Left cardiac atrium (tissue), 4 donors: ENCODE measurements around the gene NEGR1. TPM values are rescaled to one million over a fixed set of nuclear protein-coding genes. Genes with fewer than 3 reads are reported as not detected.

Source experiments
- ATAC-seq, 2 donors: fragments of 200-7000 bp; cut with Tn5 transposase; one replicate each; pipeline ENCODE4 v1.9.1; 2020; ENCODE audit warnings: mild to moderate bottlenecking in 2 of 2, moderate library complexity in 2 of 2
- DNase-seq: peaks from one replicate; pipeline ENCODE4 v3.0.0-alpha.2; 2020
- intact Hi-C, 2 donors: fragments of 100-400 bp; cut with DNase I; formaldehyde crosslinking; loops; one replicate each; pipeline versions ENCODE4 v1.14.1 to v1.15.1; 2022 to 2023
- total RNA-seq, 2 donors: library from RNA; stranded (reverse); fragmentation: NEBNext Ultra II Directional; extraction: Animal tissue kit (Norgen Biotek cat#: 25700); gene quantifications; one replicate each; pipeline ENCODE4 v1.2.1, GENCODE V29; 2021
- donor health status: DM: no; HTN: yes; CAD: no.
- donor health status: DM: no; HTN: yes; CAD: no; lungs with severe emphysema.
- donor health status: DM: yes; HTN: yes; CAD: no.
- donor health status: Dilated cardiomyopathy.

The NEGR1 gene
- total RNA-seq, 2 donors from 2014 or later, result 18.8 to 22.4 TPM

- peak; percentile 52 to 76 for ATAC-seq
Measured at GRCh38 chr1:71638081-71638766, 644.1 kb downstream of the NEGR1 start.

DNA sequence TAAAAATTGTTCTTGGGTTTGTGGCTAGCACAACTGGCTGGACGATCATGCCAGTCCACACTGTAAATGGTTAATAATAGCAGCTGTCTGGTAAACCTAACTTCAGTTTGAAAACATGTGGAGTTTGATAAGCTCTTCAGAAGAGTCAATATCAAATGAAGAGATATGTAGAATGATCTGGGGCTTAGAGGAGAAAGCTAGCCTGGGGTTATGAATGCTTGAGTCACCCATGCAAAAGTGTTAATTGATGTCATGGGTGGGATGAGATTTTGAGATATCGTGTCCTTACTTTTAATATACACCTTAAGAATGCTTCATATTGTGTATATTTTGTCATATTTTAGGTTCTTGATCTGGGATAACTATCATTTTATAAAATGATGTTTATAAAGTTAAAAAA lies 646.8 kb downstream of the NEGR1 start:
- intact Hi-C loops, result no loop called here
- DNase-seq (no peak), ATAC-seq (no peak)

More at GRCh38 chr1:71638081-71638766, 644.1 kb downstream of the NEGR1 start:
- intact Hi-C loops, result no loop called here
- no peak for DNase-seq

GRCh38 chr1:71634159-71634558 lies 648.2 kb downstream of the NEGR1 start:
- no peak for ATAC-seq
- intact Hi-C loops, result no loop called here
- DNase-seq, result no peak

DNA sequence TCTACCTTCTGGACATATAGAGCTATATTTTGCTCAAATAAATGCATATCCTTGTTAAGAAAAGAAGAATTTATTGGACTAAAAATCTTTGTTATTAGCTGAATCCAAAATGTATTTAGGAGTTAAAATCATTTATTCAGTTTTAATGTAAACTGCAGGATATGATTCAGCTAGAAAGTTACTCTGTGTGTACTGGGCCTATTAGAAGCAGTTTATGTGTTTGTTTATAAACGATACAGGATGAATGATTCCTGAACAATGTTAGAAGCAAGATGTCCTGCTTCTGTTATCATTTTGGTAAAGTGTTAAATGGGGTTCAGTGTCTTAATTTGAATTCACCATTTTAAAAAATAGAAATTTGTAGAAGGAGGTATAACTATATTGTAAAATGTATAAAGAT lies 652.3 kb downstream of the NEGR1 start:
- no peak for ATAC-seq
- intact Hi-C loops, result no loop called here
- DNase-seq, result no peak

DNA sequence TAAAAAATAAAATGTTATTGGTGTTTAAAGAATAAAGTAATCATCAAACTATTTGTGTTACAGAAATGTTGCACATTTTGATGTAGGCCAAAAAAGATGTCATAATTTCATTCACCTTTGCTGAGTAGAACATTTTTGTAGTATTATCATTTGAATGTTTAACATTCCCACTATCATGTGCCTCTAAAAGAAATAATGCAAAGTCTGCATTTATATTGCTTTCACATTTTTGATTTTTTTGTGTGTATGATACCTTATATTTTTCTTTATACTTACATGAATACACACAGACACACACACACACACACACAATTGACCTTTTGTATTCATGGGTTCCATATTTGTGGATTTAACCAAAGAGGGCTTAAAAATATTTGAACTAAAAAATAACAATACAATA lies 657.3 kb downstream of the NEGR1 start:
- intact Hi-C loops, result no loop called here
- DNase-seq (no peak), ATAC-seq (no peak)

GRCh38 chr1:71623888-71624287 lies 658.5 kb downstream of the NEGR1 start:
- no peak for ATAC-seq
- no peak for DNase-seq
- intact Hi-C loops, result no loop called here

DNA sequence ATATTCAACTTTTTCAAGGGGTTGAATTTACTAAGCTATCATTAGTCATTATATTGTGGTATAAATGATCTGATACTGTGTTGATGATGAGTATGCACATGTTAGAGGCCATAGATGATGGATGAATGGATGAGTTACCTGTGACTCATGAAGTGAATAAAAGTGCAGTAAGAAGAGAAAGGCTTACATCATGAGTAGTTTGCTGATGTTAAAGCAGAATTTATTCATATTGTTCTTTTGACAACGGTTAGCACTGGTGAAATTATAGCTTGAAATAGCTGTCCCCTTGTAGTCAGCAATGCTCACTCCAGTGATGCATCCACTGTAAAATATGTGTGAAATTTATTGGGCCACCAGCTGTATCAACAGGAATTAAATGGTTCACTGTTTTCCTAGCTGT lies 660.6 kb downstream of the NEGR1 start:
- intact Hi-C loops, result no loop called here
- DNase-seq (no peak), ATAC-seq (no peak)

- ATAC-seq (no peak), DNase-seq (no peak)
- intact Hi-C loops, result no loop called here
Measured at GRCh38 chr1:71618766-71619530, 663.4 kb downstream of the NEGR1 start.

DNA sequence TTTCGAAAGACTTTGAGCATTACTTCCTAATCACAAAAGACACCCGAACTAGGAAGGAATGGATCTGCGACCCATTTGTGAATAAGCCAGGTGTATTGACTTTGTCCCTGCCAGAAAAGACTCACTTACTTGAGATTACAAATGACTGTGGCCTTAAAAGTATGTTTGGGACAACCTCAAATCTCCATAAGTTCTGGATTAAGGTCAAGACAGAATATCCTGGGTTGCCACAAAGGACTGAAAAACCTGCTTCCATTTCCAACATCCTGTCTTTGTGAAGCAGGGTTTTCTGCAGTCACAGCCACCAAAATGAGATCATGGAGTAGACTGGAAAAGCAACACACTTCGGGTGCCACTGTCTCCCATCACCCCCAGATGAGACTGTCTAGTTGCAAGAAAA lies 664.1 kb downstream of the NEGR1 start:
- ATAC-seq (no peak), DNase-seq (no peak)
- intact Hi-C loops, result no loop called here

- ATAC-seq (no peak), DNase-seq (no peak)
- intact Hi-C loops, result no loop called here
Measured at GRCh38 chr1:71610476-71610875, 671.9 kb downstream of the NEGR1 start.

- no peak for ATAC-seq
Measured at GRCh38 chr1:71603044-71603776, 679.1 kb downstream of the NEGR1 start.

GRCh38 chr1:71600023-71600422 lies 682.3 kb downstream of the NEGR1 start:
- DNase-seq (no peak), ATAC-seq (no peak)
- intact Hi-C loops, result no loop called here

More at GRCh38 chr1:71603044-71603776, 679.1 kb downstream of the NEGR1 start:
- no peak for DNase-seq
- intact Hi-C loops, result no loop called here

- intact Hi-C loops, result no loop called here
- ATAC-seq (no peak), DNase-seq (no peak)
Measured at GRCh38 chr1:71599306-71599705, 683.0 kb downstream of the NEGR1 start.

GRCh38 chr1:71593523-71593922 lies 688.8 kb downstream of the NEGR1 start:
- intact Hi-C loops, result no loop called here
- no peak for DNase-seq
- ATAC-seq, result no peak

DNA sequence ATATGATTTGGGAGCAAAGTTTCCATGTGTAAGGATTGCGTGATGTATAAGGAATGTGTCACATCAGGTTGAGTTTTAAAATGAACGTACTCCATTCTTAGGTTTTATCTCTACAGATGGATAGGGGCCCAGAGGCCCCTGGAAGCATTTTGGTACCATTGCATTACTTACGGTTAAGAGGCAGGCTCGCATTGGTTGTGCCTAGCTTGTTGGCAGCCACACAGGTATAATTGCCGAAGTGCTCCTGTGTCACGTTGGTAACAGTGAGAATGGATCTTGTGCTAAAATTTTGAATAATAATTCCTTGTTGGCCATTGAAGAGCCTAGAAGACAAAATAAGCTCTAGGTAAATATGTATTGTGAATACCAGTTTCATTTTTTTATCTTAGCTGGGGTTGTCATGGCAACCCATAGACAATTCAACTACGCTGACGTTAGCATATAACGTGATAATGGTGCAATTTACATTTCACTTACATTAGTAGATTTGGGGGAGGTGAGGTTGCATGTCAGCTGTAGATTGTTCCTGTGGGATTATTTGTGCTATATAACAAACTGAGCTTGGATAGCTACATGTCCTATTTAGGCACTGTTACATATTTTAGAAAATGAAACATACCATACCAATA lies 689.6 kb downstream of the NEGR1 start:
- ATAC-seq, result no peak
- intact Hi-C loops, result no loop called here
- DNase-seq, result no peak

GRCh38 chr1:71589005-71589404 lies 693.3 kb downstream of the NEGR1 start:
- intact Hi-C loops, result loop anchor here (2.0 to 5.0 kb wide), 2 partner anchors 448 to 450 kb away; no protein-coding TSS in a partner anchor

DNA sequence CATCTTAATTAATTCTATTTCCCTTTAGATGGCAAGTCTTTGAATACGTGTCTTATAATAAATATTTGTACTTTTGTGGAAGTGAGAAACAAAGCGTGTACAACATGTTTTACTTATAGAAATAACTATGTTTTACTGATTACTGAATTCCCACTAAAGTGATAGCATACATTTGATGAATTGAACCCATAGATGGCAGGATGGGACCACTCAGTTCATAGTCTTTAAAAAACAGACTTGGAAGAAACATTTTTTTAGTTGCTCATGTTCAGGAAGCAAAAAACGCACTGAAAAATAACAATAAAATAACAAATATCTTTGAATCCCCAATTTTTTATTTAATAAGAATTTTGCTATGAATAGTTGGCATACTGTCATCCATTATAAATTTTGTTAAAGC lies 694.4 kb downstream of the NEGR1 start:
- intact Hi-C loops, result loop anchor here (2.0 to 5.0 kb wide), 2 partner anchors 449 to 451 kb away; no protein-coding TSS in a partner anchor
- DNase-seq (no peak), ATAC-seq (peak; percentile 42 to 63)

More at GRCh38 chr1:71589005-71589404, 693.3 kb downstream of the NEGR1 start:
- peak in 1 of 2 donors; percentile 34 for ATAC-seq
- DNase-seq, result no peak

DNA sequence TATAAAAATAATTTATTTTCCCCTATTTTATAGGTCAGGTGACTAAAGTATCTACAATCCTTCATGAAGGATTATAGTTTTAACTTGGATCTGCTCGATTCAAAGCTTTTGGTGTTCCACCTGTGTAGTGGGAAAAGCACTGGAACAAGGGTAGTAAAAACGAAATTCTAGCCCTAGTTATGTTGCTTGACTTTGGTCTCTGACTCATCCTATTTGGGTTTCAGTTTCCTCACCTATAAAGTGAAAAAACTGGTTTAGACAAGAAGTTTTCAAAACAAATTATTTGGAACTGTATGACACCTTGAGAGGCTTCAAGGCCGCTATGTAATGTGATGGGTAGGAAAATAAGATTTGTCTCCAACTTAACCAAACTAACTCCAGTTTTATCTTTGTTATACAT lies 696.3 kb downstream of the NEGR1 start:
- no peak for DNase-seq
- no peak for ATAC-seq
- intact Hi-C loops, result loop anchor here in 1 of 2 donors (5.0 kb wide), 1 partner anchor 451 kb away; no protein-coding TSS in a partner anchor

DNA sequence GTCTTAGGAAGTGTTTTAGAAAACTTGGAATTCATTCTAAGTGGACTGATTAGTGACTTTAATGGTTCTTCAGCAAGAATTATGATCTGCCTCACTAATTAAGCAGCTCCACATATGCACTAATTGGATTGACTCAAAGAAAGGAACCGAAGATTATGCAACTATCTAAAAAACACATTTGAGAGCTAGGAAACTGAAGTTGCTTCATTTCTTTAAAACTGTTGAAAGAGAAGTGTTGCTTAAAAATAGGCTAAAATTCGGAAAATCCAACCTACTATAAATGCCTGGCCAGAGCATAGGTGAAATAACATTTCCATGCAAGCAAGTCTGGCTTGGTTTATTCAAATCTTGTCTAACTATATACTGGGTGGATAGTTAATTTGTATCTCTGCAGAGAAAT lies 698.6 kb downstream of the NEGR1 start:
- DNase-seq, result no peak
- intact Hi-C loops, result no loop called here

More for the DNA sequence above, 698.6 kb downstream of the NEGR1 start:
- ATAC-seq, result no peak
